ENCODE results near the gene PRDM8. TPM values are rescaled to one million over a fixed set of nuclear protein-coding genes. Genes with fewer than 3 reads are reported as not detected.

PRDM8 gene
- polyA plus RNA-seq, 1 donor, result 10.6 TPM

- no peak for DNase-seq (ENCODE audit: low read depth)
Observed at GRCh38 chr4:80183250-80184052, 13.9 kb upstream of the PRDM8 start.

GRCh38 chr4:80184053-80184824 lies 13.1 kb upstream of the PRDM8 start:
- DNase-seq (ENCODE audit: low read depth), result no peak

DNA sequence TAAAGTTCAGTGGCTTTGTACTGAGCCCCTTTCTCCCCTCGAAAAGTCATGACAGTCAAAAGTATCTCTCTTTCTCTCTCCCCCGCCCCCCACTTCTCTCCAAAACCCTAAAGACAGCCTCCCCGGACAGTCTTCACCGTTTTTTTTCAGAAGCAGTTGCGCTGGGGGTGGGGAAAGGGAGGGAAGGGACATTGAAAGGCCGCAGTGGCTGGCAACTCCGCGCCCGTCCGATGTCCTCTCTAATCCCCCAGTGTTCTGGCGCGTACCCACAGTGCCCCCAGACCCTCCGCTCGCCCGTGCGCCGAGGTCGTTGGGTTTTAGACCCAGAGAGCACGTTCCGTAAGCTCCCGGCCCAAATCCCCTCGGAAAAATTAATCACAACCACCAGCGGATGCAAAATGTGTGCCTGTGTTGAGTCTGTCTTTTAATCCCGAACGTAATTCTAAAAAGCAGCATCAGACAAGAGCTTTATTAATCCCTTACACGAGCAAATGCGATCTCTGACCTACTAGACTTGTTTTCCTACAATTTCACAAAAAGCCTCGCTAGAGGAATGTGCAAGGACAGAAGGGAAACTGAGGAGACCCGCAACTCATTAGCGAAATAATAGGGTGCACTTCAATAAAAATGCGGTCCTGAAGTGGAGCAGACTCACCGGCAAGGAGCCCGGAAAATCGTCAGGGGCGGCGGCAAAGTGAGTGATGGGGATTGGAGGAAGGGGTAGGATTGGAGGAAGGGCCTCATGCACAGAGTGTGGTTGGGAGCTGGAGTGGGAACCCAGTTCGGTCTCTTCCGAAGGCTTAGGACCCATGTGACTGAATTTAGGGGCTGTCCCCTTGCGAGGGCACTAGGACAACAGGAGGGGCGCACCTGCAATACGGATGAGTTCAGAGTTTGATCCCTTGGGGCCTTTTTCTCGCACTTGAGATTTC lies 12.2 kb upstream of the PRDM8 start:
- no peak for DNase-seq (ENCODE audit: low read depth)

DNA sequence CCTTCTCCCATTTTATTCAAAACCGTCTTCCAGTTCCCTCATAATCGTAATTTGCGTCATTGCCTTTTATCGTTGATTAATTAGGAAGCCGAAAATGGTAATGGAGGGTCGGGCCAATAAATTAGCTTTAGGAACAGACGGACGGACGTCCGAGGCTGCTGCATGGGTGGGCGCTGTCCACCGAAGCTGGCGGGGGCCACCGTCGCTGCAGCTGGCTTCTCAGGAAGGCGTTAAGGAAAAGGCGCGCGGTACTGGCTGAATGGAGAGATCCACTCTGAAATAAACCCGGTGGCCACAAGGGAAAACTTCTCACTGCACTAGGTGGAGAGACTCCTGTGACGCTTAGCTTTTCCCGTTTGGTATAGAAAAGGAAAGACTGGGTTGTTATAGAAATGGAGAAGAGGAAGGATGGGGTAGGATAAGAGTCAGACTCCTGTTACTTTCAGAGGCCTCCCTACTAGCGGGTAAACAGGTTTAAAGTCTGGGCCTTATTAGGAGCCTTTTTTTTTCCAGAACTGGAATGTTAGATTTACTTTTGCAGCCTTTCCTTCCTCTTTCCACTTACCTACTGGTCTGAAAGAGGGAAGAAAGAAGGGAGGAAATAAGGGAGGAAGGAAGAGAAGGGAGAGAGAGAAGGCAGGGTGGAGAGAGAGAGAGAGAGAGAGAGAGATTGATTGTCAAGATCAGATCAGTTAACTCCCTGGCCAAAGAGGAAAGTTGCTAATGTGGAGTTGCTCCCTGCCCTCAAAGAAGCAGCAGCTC lies 11.3 kb upstream of the PRDM8 start:
- DNase-seq (ENCODE audit: low read depth), result no peak

- DNase-seq (ENCODE audit: low read depth), result no peak
Observed at GRCh38 chr4:80186676-80187075, 10.6 kb upstream of the PRDM8 start.

GRCh38 chr4:80187677-80188076 lies 9.6 kb upstream of the PRDM8 start:
- DNase-seq (ENCODE audit: low read depth), result no peak

DNA sequence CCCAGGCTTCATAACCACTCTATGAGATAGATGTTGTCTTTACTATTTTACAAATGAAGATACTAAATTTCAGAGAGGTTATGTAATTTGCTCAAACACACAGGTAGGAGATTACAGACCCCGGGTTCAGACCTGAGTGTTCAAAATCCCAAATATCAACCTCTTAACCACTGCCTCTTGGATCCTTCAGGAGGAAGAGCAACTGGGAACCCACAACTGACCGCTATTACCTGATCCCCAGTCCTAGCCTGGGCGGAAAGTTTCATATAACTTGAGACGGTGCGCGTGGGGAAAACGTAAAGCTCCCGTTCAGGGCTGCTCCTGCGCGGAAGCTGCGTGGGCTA lies 8.9 kb upstream of the PRDM8 start:
- DNase-seq (ENCODE audit: low read depth), result no peak

GRCh38 chr4:80188801-80189458 lies 8.4 kb upstream of the PRDM8 start:
- no peak for DNase-seq (ENCODE audit: low read depth)

- DNase-seq (ENCODE audit: low read depth), result no peak
Observed at GRCh38 chr4:80189581-80189955, 7.7 kb upstream of the PRDM8 start.

DNA sequence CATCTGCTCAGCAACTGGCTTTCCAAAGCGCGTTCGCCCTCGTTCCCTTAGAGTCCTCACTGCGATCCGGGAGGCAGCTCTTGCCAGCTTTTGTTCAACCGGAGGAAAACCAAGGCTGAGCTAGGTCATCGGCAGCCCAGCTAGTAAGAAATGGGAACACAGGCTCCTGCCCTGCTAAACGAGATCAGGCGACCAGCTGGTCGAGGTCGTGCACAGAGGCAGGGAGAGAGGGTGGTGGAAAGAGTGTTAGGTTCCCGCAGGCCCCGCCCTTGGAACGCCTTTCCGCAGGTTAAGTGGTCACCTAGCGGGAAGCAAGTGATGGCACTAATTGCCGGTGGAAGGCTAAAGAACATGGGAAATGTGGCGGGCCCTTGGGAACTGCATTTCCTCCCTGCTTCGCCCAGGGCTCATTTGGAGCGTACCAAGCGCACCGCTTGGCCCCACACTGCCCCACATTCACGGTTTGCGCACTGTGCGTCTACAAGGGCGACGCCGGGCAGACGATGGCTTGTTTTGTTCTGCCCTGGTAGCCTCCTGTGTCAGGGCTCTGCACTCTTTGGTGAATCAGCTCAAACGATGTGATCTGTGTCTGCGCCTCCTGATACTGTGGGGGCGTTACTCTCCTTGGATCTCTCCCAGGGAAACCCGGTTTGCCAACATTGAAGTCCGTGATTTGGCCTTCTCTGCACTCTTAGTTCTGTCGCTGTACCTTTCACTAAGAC lies 7.2 kb upstream of the PRDM8 start:
- no peak for DNase-seq (ENCODE audit: low read depth)

DNA sequence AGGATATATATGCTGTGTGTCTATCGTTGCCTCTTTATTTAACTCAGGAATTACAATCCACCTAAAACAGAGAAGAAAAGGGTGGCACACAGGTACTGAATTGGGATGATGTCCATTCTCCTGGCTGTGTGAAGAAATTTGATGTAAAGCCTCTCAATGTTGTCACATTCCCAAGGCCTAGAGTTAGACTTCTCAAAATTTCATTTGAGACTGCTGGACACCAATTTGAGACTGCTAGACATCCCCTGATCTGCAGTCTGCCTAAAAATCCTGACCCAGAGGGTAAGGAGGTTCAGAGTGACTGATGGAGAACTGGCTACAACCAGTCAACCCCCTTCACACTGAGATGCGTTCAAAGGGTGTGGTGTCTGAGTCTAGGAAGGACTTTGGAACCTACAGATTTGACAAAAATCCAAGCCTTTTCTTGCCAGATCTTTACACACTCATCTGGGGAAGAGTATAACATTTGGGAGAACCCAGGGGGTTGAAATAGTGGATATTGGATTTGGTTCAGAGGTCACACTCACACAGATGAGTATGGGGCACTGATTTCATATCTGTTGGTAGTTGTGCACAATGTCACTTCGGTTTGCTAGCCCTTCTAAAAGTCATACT lies 4.9 kb upstream of the PRDM8 start:
- no peak for DNase-seq (ENCODE audit: low read depth)

DNA sequence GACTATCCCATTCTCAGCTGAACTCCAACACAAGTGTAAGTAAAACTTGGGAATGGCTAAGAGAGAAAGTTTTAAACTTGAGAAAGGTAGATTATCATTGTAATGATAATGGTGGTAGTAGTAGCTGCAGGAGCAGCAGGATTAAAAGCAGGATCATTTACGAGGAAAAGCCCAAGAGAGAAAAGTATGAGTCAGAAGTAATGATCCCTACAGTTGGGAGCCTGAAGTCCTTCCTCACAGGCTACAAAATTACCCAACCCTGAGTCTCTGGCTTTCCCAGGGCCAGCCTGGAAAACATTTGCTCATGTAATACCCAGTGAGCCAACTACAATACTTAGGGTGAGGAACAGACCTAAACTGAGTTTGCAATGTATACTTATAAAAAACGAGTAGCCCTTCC lies 4.4 kb upstream of the PRDM8 start:
- no peak for DNase-seq (ENCODE audit: low read depth)

DNA sequence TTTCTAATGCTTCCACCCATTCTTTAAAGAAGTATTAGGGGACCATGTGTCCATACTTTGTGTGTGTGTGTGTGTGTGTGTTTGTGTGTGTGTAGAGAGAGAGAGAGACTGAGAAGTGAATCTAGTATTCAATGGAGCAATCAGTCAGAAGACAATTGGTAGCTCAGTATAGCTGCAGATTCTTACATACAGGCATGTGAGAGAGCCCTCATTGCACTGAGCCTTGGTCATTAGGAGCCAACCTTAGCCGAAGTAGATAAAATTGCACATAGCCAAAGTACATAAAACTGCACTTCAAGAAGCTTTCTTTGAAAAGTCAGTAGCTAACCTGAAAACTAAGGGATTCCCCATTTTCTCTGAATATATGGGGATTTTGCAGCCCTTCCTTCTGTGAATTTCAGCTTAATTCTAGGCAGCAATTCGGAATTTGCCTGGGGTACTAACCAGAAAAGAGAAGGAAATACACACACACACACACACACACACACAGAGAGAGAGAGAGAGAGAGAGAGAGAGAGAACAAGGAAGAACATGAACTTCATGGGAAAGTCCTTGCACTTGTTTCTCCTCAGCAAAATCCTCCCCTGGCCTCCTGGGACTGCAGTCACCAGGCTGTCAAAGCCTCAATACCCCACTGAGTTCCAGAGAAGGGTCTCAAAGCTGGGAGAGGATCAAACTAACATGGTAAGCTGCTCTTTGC lies 1.7 kb upstream of the PRDM8 start:
- no peak for DNase-seq (ENCODE audit: low read depth)

GRCh38 chr4:80196259-80196921 lies 913 bp upstream of the PRDM8 start:
- DNase-seq (ENCODE audit: low read depth), result no peak

GRCh38 chr4:80197601-80198440 lies 518 bp downstream of the PRDM8 start:
- DNase-seq (ENCODE audit: low read depth), result no peak

DNA sequence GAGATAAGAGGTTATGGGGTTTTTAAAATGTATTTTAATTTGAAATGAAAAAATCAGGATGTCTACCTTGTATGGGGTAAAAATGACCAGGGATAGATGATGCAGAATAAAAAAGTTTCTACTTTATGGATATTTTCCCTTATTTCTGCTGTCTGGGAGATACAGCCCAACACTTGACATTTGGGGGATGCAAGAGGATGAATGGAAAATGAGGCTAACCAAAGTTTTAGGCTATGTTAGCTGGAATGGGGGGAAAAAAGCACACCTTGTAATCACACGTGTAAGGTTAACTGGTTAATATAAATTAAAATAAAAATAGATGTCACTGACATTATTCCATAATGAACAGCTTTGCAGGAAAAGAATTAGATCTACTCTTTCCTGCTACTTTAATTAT lies 1.1 kb downstream of the PRDM8 start:
- DNase-seq (ENCODE audit: low read depth), result no peak

GRCh38 chr4:80199004-80199560 lies 1.8 kb downstream of the PRDM8 start:
- DNase-seq (ENCODE audit: low read depth), result no peak
